Right lobe of liver (tissue), 6 donors: ENCODE results near the gene TOMM20. TPM values are rescaled to one million over a fixed set of nuclear protein-coding genes. Genes with fewer than 3 reads are reported as not detected.

Experiments
- ATAC-seq, 4 donors: fragments of 200-7000 bp; cut with Tn5 transposase; one replicate each; pipeline ENCODE4 v1.9.1; 2020; ENCODE audit warnings: mild to moderate bottlenecking in 4 of 4, moderate library complexity in 4 of 4
- DNase-seq, 3 donors: peaks; one replicate each; pipeline ENCODE4 v3.0.0-alpha.2; 2020
- H3K27ac ChIP-seq, 3 donors: fragments of 200-600 bp; one replicate each; pipeline ENCODE4 v1.8.0; 2022
- H3K27me3 ChIP-seq, 2 donors: fragments of 200-600 bp; one replicate each; pipeline ENCODE4 v1.8.0; 2022
- H3K36me3 ChIP-seq, 4 donors: fragments of 200-600 bp; sonication (generic) in 1 of 4; one replicate each; pipeline versions ENCODE4 v1.5.1 to v1.8.0; 2017 to 2022; ENCODE audit warnings: control low read depth in 1 of 4
- H3K4me1 ChIP-seq, 4 donors: fragments of 200-600 bp; sonication (generic) in 1 of 4; one replicate each; pipeline versions ENCODE4 v1.5.1 to v1.8.0; 2017 to 2022; ENCODE audit warnings: control low read depth in 1 of 4
- H3K4me3 ChIP-seq, 3 donors: fragments of 200-600 bp; one replicate each; pipeline ENCODE4 v1.8.0; 2022
- H3K9me3 ChIP-seq, 4 donors: fragments of 200-600 bp; sonication (generic) in 1 of 4; one replicate each; pipeline versions ENCODE4 v1.5.1 to v1.8.0; 2017 to 2022; ENCODE audit warnings: control low read depth in 1 of 4
- POLR2A ChIP-seq: fragments of 450-650 bp; IDR thresholded peaks from one replicate; pipeline ENCODE4 v1.6.1; 2017; ENCODE audit warnings: antibody characterized with exemption, mild to moderate bottlenecking
- WGBS: methylation state at CpG from one replicate; pipeline ENCODE4 v1.1.6; 2018; ENCODE audit warnings: low coverage, low lambda C conversion rate; ENCODE audit not compliant: insufficient coverage; ENCODE audit errors: missing lambda C conversion rate; 5-methylcytosine and 5-hydroxymethylcytosine counted together
- intact Hi-C, 2 donors: fragments of 100-400 bp; cut with DNase I; formaldehyde crosslinking; loops; one replicate each; pipeline versions ENCODE4 v1.11.2 to v1.14.1; 2022
- total RNA-seq, 6 experiments: library from RNA; depleted of rRNA in 2 of 6; stranded (reverse); fragments of >200 nt in 2 of 6; fragmentation: NEBNext Ultra II Directional in 3 of 6; extraction: Animal tissue kit (Norgen Biotek cat#: 25700) in 3 of 6; gene quantifications; one replicate each; pipeline versions ENCODE4 v1.1.0 to v1.2.4, GENCODE V29; 2016 to 2023
- TF ChIP-seq, protein P1 (sequence below), 4 donors: fragments of 200-600 bp in 3 of 4; fragments of 450-650 bp in 1 of 4; IDR thresholded peaks; one replicate each; pipeline versions ENCODE4 v1.5.1 to v1.8.0; 2016 to 2022; ENCODE audit warnings: antibody characterized with exemption in 4 of 4, mild to moderate bottlenecking in 2 of 4
- donor health status: DM: no; HTN: yes; CAD: no.
- donor health status: DM: no; HTN: no; CAD: no.
- donor health status: DM: no; HTN: no; CAD: no.
- donor health status: DM: no; HTN: yes; CAD: no.
- donor health status: DM: no; HTN: yes; CAD: no.

TOMM20 gene
- total RNA-seq, 6 experiments from 2014 or later, result 33.0 to 59.2 (median 42.7) TPM

DNA sequence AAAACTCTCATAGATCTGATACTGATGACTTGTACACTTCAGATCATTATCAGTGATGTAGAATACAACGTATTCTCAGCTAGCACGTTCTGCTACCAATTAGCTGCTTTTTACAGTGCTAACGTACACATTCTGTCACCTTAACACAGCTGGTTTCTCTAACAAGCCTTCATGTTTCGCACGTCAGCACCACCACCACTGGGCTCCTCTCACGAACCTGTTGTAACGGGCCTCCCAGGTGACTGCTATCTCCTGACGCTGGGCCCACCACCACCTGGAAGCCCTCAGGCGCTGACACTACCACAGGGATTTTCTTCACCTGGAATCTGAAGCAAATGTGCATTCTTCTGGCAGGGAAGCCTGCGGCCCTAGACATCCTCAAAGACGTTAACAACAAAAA lies 19.8 kb downstream of the TOMM20 start:
- peaks cover 0 to 49% (median 14%) of the 10 kb centered on the region in 4 donors for H3K36me3 ChIP-seq
- WGBS, result 94% methylated on average over 11 of the region's 11 CpGs
- intact Hi-C loops, result no loop called here

DNA sequence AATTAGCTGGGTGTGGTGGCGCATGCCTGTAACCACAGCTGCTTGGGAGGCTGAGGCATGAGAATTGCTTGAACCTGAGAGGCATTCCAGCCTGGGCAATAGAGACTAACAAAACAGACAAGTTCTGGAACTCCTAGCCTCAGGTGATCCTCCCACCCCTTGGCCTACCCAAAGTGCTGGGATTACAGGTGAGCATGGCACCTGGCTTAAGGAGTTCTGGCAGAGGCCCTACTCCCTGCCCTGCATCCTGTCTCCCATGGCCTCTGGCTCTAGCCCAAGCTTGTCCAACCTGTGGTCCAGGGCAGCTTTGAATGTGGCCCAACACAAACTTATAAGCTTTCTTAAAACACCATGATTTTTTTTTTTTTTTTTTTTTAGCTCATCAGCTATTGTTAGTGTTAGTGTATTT lies 20.4 kb downstream of the TOMM20 start:
- H3K9me3 ChIP-seq, result no peaks in the 10 kb centered on the region
- DNase-seq (peak in 1 of 3 donors; percentile 23), ATAC-seq (no peak)
- intact Hi-C loops, result no loop called here
- TF ChIP-seq, protein P1, sequence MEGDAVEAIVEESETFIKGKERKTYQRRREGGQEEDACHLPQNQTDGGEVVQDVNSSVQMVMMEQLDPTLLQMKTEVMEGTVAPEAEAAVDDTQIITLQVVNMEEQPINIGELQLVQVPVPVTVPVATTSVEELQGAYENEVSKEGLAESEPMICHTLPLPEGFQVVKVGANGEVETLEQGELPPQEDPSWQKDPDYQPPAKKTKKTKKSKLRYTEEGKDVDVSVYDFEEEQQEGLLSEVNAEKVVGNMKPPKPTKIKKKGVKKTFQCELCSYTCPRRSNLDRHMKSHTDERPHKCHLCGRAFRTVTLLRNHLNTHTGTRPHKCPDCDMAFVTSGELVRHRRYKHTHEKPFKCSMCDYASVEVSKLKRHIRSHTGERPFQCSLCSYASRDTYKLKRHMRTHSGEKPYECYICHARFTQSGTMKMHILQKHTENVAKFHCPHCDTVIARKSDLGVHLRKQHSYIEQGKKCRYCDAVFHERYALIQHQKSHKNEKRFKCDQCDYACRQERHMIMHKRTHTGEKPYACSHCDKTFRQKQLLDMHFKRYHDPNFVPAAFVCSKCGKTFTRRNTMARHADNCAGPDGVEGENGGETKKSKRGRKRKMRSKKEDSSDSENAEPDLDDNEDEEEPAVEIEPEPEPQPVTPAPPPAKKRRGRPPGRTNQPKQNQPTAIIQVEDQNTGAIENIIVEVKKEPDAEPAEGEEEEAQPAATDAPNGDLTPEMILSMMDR (IDR thresholded peaks at IDR 0.05), result no peak
- no peak for TF ChIP-seq POLR2A
- no peaks in the 10 kb centered on the region for H3K27me3 ChIP-seq
- peaks cover 0 to 6% (median 0%) of the 10 kb centered on the region in 4 donors for H3K4me1 ChIP-seq
- no peak overlapping the region for H3K4me3 ChIP-seq
- H3K36me3 ChIP-seq, result peaks cover 0 to 42% (median 11%) of the 10 kb centered on the region in 4 donors
- 80% methylated on average over 1 of the region's 1 CpG for WGBS
- H3K27ac ChIP-seq, result no peak overlapping the region

More for the DNA sequence above, 19.8 kb downstream of the TOMM20 start:
- no peak overlapping the region for H3K27ac ChIP-seq
- no peaks in the 10 kb centered on the region for H3K27me3 ChIP-seq
- ATAC-seq, result no peak
- H3K4me1 ChIP-seq, result peaks cover 0 to 6% (median 0%) of the 10 kb centered on the region in 4 donors
- no peaks in the 10 kb centered on the region for H3K9me3 ChIP-seq
- TF ChIP-seq, protein P1 (IDR thresholded peaks at IDR 0.05), result no peak
- no peak for TF ChIP-seq POLR2A
- DNase-seq, result peak in 1 of 3 donors; percentile 38
- no peak overlapping the region for H3K4me3 ChIP-seq

DNA sequence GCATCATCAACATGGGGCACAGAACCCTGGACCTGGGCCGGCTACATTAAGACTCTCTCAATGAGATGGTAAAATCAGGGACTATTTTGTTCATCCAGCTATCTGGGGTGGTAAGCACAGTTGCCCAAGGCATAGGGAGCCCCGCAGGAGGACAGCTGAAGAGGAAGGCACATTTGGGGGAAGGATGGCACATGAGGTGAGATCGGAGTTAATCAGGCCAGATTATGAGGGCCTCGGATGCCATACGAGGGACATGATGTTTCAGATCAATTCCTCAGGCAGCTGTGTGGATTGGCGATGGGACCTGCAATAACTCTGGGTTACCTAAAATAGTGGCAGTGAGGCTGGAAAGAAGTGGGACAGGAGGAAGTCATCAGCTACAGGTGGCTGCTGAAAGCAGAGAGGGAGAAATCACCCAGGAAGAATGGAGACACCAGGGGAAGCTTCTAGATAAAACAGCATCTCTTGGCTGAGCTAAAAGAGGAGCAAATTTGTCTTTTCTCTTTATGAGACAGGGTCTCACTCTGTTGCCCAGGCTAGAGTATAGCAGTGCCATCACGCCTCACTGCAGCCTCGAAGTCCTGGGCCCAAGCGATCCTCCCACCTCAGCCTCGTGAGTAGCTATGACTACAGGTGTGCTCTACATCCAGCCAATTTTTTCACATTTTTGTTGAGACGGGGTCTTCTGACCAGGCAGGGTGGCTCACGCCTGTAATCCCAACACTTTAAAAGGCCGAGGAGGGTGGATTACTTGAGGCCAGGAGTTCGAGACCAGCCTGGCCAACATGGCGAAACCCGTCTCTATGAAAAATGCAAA lies 21.1 kb downstream of the TOMM20 start:
- Histone ChIP-seq H3K36me3 (peaks cover 0 to 36% (median 5%) of the 10 kb centered on the region in 4 donors), H3K27ac (no peak overlapping the region), H3K4me1 (peaks cover 0 to 6% (median 0%) of the 10 kb centered on the region in 4 donors), H3K9me3 (no peaks in the 10 kb centered on the region), H3K27me3 (no peaks in the 10 kb centered on the region), H3K4me3 (no peak overlapping the region)
- intact Hi-C loops, result no loop called here
- DNase-seq (peak in 1 of 3 donors; percentile 19), ATAC-seq (no peak)
- TF ChIP-seq POLR2A, result no peak
- TF ChIP-seq, protein P1 (IDR thresholded peaks at IDR 0.05), result no peak
- WGBS, result 96% methylated on average over 8 of the region's 16 CpGs

DNA sequence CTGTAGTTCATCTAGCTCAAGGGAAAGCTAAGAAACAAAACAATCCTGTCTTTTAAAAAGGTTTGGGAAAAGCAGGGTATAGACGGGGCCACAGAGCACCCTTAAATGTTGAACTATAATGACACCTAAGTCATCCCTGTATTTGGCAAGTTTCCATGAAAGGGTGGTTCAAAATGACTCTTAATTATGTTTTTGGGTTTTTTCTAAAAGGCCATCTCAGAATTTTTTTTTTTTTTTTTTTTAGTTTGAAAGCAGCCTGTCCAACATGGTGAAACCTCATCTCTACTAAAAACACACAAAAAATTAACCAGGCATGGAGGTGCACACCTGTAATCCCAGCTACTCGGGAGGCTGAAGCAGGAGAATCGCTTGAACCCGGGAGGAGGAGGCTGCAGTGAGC lies 22.2 kb downstream of the TOMM20 start:
- Histone ChIP-seq H3K27me3 (no peaks in the 10 kb centered on the region), H3K36me3 (peaks cover 0 to 27% (median 3%) of the 10 kb centered on the region in 4 donors), H3K4me3 (no peak overlapping the region), H3K4me1 (peaks cover 0 to 6% (median 0%) of the 10 kb centered on the region in 4 donors), H3K9me3 (no peaks in the 10 kb centered on the region), H3K27ac (no peak overlapping the region)
- 93% methylated on average over 4 of the region's 4 CpGs for WGBS
- ATAC-seq, result no peak
- no peak for DNase-seq
- intact Hi-C loops, result no loop called here
- TF ChIP-seq, protein P1 (IDR thresholded peaks at IDR 0.05), result no peak
- TF ChIP-seq POLR2A, result no peak
